CD4-positive, alpha-beta T cell treated with Interferon alpha-2 for 1 hour (primary cell): ENCODE data around the gene LIMK2.
"Not testable (repeated sequence)": the region's sequence is repeated elsewhere in the genome, so short reads cannot be mapped to it uniquely, and the experiment has no call there.

ENCODE experiments used
- DNase-seq, 2 donors: peaks; one replicate each; pipeline ENCODE4 v3.0.0-alpha.2; 2020 to 2022

Gene LIMK2

GRCh38 chr22:31211862-31212730 lies at the start of gene LIMK2:
Gene LIMK2, plus strand, starts transcription at chr22:31212298. Its CDS starts 111 bp downstream, at chr22:31212409.
- DNase-seq: peak; percentile 95 to 96

GRCh38 chr22:31170971-31171370 lies 41.1 kb upstream of the LIMK2 start:
- no peak for DNase-seq

DNA sequence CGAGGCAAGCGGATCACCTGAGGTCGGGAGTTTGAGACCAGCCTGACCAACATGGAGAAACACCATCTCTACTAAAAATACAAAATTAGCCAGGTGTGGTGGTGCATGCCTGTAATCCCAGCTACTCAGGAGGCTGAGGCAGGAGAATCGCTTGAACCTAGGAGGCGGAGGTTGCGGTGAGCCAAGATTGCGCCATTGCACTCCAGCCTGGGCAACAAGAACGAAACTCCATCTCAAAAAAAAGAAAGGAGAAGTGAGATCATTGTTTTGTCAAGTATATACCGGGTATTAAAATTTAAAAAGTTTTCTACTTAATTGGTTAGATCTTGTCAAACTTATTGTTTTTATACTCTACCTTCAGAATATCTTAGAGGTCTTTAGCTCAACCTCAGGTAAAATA lies 40.4 kb upstream of the LIMK2 start:
- DNase-seq: peak in 1 of 2 donors; percentile 5

- DNase-seq: no peak
Observed at GRCh38 chr22:31173386-31174145, 38.5 kb upstream of the LIMK2 start.

- no peak for DNase-seq
Observed at GRCh38 chr22:31176923-31177322, 35.2 kb upstream of the LIMK2 start.

GRCh38 chr22:31177420-31178162 lies 34.5 kb upstream of the LIMK2 start:
- DNase-seq: no peak

DNA sequence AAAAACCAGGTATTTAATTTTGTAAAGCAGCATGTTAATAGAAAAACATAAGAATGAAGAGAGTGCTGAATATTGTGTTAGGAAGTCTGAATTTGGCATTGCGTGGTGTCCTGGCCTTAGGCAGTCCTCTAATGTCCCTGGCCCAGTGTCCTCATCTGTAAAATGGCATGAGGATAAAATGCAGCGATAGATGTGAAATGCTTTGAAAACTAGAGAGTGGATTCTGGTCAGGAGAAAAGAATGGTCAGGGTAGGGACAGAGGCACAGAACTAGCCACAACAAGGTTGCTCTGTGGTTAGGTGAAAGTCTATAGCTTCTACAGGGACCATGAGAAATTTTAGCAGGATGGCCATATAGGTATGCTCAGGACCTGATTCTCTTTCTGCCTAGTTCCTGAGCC lies 33.2 kb upstream of the LIMK2 start:
- DNase-seq: no peak

- DNase-seq: no peak
Observed at GRCh38 chr22:31179345-31179744, 32.8 kb upstream of the LIMK2 start.

GRCh38 chr22:31184015-31184414 lies 28.1 kb upstream of the LIMK2 start:
- DNase-seq: no peak

DNA sequence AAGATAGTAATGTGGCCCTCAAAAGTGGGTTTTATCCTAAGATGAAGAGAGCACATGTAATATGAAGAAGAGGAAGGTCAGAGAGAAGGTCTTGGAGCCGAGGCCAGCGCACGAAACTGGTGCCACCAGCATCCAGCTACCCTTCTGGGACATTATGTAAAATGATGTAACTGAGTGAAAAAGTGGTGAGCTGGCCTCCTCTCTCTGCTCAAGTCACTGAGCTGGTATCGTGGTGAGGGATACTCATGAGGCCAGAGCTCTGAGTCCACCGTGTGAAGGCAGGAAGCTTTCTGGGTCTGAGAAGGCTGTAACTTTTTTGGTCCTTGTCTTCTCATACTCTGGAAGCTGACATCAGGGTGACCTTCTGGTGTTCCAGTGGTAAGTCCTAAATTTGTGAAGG lies 27.0 kb upstream of the LIMK2 start:
- DNase-seq: no peak

GRCh38 chr22:31187627-31188026 lies 24.5 kb upstream of the LIMK2 start:
- DNase-seq: no peak

- no peak for DNase-seq
Observed at GRCh38 chr22:31192513-31192912, 19.6 kb upstream of the LIMK2 start.

- DNase-seq: no peak
Observed at GRCh38 chr22:31193092-31193491, 19.0 kb upstream of the LIMK2 start.

DNA sequence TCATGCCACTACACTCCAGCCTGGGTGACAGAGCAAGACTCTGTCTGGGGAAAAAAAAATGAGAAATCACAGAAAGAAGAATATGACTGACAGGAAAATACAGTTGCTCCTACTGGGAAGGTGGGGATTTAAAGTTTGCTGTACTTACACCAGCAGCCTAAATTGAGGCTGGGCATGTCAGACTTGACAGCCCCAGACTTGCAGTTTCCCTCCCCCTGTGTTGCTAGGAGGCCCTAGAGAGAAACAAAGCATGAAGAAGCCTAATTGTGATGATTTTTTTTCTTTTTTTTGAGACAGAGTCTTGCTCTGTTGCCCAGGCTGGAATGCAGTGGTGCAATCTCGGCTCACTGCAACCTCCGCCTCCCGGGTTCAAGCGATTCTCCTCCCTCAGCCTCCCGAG lies 17.4 kb upstream of the LIMK2 start:
- DNase-seq: not testable (repeated sequence)

GRCh38 chr22:31199187-31199586 lies 12.9 kb upstream of the LIMK2 start:
- DNase-seq: no peak

- DNase-seq: not testable (repeated sequence)
Observed at GRCh38 chr22:31204352-31204984, 7.6 kb upstream of the LIMK2 start.

- not testable (repeated sequence) for DNase-seq
Observed at GRCh38 chr22:31205059-31205458, 7.0 kb upstream of the LIMK2 start.

GRCh38 chr22:31206460-31206859 lies 5.6 kb upstream of the LIMK2 start:
- not testable (repeated sequence) for DNase-seq

GRCh38 chr22:31206896-31207687 lies 5.0 kb upstream of the LIMK2 start:
- no peak for DNase-seq

DNA sequence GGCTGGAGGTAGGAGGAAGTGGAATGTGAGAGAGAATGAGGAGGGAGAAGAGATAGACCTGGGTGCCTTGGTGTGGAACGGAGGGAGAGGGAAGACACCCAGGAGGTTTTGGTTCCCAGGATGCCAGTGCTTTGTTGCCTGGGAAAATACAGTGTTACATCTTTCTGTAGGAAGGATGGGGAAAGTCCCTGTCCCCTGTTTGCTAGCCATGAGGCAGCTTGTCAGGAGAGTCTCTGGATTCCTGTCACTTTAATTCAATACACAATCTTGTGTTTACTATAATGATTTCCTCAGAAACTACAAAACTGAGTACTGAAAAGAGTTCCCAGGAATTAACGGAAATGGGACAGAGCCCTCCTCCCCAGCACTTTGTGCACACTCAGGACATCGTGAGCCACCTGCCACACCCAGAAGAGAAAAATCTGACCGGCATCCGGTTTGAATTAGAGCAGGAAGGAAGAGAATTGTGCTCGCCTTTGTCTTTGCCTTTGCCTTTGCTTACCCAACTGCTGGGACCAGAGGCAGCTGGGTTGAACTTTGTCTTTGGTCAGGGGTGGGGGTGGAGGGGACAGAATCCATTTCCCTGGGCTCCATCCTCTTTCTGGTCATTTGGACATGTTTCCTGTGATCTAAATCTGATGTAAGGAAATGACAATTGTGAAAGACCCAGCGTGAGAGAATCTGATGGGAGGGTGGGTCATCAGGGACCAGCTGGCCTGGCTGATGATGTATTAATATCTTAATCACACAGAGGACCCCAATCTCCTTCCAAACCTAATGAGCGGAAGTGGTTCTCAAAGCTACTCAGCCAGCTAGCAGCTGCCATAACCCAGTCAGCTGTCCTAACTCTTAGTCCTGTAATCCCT lies 1.3 kb upstream of the LIMK2 start:
- peak; percentile 26 to 48 for DNase-seq

DNA sequence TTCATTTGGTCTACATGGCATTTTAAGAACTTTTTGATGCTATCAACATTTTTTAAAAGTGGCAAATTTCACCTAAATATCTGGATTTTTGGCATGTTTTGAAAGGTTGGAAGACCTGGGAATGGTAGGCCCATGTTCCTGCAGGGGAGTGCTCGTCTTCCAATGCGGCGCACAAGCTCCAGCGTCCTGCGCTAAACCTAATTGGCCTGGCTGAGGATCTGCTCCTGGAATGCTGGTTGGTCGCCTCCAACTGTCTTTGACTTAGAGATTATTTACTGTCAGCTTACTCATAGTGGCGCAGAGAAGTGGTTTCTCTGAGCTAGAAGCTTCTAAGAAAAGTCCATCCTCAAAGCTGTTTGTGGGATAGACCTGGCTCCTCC lies 626 bp upstream of the LIMK2 start:
- DNase-seq: no peak
